ENCODE results near the gene SENP5. TPM values are rescaled to one million over a fixed set of nuclear protein-coding genes. Genes with fewer than 3 reads are reported as not detected.
"Not testable (repeated sequence)": the region's sequence is repeated elsewhere in the genome, so short reads cannot be mapped to it uniquely, and the experiment has no call there.

Gene SENP5
- total and polyA plus RNA-seq, 2 donors from 2014 or later: 5.8 to 27.5 TPM

- Histone ChIP-seq H3K27me3 (ENCODE audit: control insufficient read depth, insufficient read depth, low read length) (no peaks in the 10 kb centered on the region), H3K4me3 (ENCODE audit: low read length in 3 of 3) (no peak overlapping the region), H3K4me1 (ENCODE audit: control insufficient read depth in 2 of 3, insufficient read depth in 2 of 3, low read depth in 1 of 3, low read length in 3 of 3) (no peaks in the 10 kb centered on the region), H3K36me3 (ENCODE audit: control insufficient read depth in 2 of 3, insufficient read depth in 3 of 3, low read length in 3 of 3) (no peaks in the 10 kb centered on the region), H3K9ac (ENCODE audit: low read length in 3 of 3) (no peak overlapping the region), H3K27ac (ENCODE audit: low read depth in 2 of 2, low read length in 2 of 2) (no peak overlapping the region), H3K9me3 (ENCODE audit: control insufficient read depth in 2 of 3, insufficient read depth in 1 of 3, low read length in 3 of 3) (no peaks in the 10 kb centered on the region)
- no peak for TF ChIP-seq CTCF (IDR thresholded peaks at IDR 0.05; ENCODE audit: borderline replicate concordance, extremely low read depth, insufficient read depth)
- intact Hi-C loops (cut with DNase I): no loop called here
- FAIRE-seq (no peak), DNase-seq (no peak)
These were observed 18.5 kb upstream of the SENP5 start for GRCh38 chr3:196849180-196849741.

GRCh38 chr3:196863000-196863399 is 4.7 kb upstream of the SENP5 start:
- not testable (repeated sequence) for H3K36me3 ChIP-seq (ENCODE audit: control insufficient read depth in 2 of 3, insufficient read depth in 3 of 3, low read length in 3 of 3)

GRCh38 chr3:196867155-196867506 is 589 bp upstream of the SENP5 start:
- DNase-seq (no peak), FAIRE-seq (no peak)
- Histone ChIP-seq H3K27ac (ENCODE audit: low read depth in 2 of 2, low read length in 2 of 2) (peak overlapping the region; percentile 59 to 82), H3K27me3 (ENCODE audit: control insufficient read depth, insufficient read depth, low read length) (no peaks in the 10 kb centered on the region), H3K9me3 (ENCODE audit: control insufficient read depth in 2 of 3, insufficient read depth in 1 of 3, low read length in 3 of 3) (no peaks in the 10 kb centered on the region), H3K4me3 (ENCODE audit: low read length in 3 of 3) (peak overlapping the region; percentile 80 to 89 (median 87)), H3K9ac (ENCODE audit: low read length in 3 of 3) (peak overlapping the region; percentile 74 to 92 (median 82)), H3K4me1 (ENCODE audit: control insufficient read depth in 2 of 3, insufficient read depth in 2 of 3, low read depth in 1 of 3, low read length in 3 of 3) (peaks cover 0 to 9% (median 3%) of the 10 kb centered on the region in 3 donors), H3K36me3 (ENCODE audit: control insufficient read depth in 2 of 3, insufficient read depth in 3 of 3, low read length in 3 of 3) (no peaks in the 10 kb centered on the region)
- TF ChIP-seq CTCF (IDR thresholded peaks at IDR 0.05; ENCODE audit: borderline replicate concordance, extremely low read depth, insufficient read depth): no peak
- intact Hi-C loops (cut with DNase I): no loop called here

More at GRCh38 chr3:196863000-196863399, 4.7 kb upstream of the SENP5 start:
- intact Hi-C loops (cut with DNase I); DNase-seq; H3K4me1 ChIP-seq (ENCODE audit: control insufficient read depth in 2 of 3, insufficient read depth in 2 of 3, low read depth in 1 of 3, low read length in 3 of 3); H3K4me3 ChIP-seq (ENCODE audit: low read length in 3 of 3); H3K9me3 ChIP-seq (ENCODE audit: control insufficient read depth in 2 of 3, insufficient read depth in 1 of 3, low read length in 3 of 3); H3K27ac ChIP-seq (ENCODE audit: low read depth in 2 of 2, low read length in 2 of 2); FAIRE-seq; H3K9ac ChIP-seq (ENCODE audit: low read length in 3 of 3); H3K27me3 ChIP-seq (ENCODE audit: control insufficient read depth, insufficient read depth, low read length): not testable (repeated sequence)

GRCh38 chr3:196868297-196868661 is 559 bp downstream of the SENP5 start:
- H3K4me3 ChIP-seq (ENCODE audit: low read length in 3 of 3): peak overlapping the region; percentile 72 to 89 (median 81)
- peaks cover 0 to 9% (median 3%) of the 10 kb centered on the region in 3 donors for H3K4me1 ChIP-seq (ENCODE audit: control insufficient read depth in 2 of 3, insufficient read depth in 2 of 3, low read depth in 1 of 3, low read length in 3 of 3)
- H3K27me3 ChIP-seq (ENCODE audit: control insufficient read depth, insufficient read depth, low read length): no peaks in the 10 kb centered on the region
- intact Hi-C loops (cut with DNase I): no loop called here
- TF ChIP-seq CTCF (IDR thresholded peaks at IDR 0.05; ENCODE audit: borderline replicate concordance, extremely low read depth, insufficient read depth): no peak
- H3K9me3 ChIP-seq (ENCODE audit: control insufficient read depth in 2 of 3, insufficient read depth in 1 of 3, low read length in 3 of 3): no peaks in the 10 kb centered on the region
- FAIRE-seq: no peak
- peak in 2 of 5 donors; percentile 56 to 58 for DNase-seq
- peak overlapping the region; percentile 50 to 91 (median 62) for H3K9ac ChIP-seq (ENCODE audit: low read length in 3 of 3)
- no peaks in the 10 kb centered on the region for H3K36me3 ChIP-seq (ENCODE audit: control insufficient read depth in 2 of 3, insufficient read depth in 3 of 3, low read length in 3 of 3)
- peak overlapping the region; percentile 83 to 86 for H3K27ac ChIP-seq (ENCODE audit: low read depth in 2 of 2, low read length in 2 of 2)

All from kidney (tissue), 14 donors.